HepG2 (cell line): ENCODE measurements around the gene SLC4A9. TPM values are rescaled to one million over a fixed set of nuclear protein-coding genes. Genes with fewer than 3 reads are reported as not detected.

ENCODE experiments used
- AGO1 ChIP-seq: fragments of 200-400 bp; formaldehyde crosslinking; IDR thresholded peaks from 2 replicates; pipeline ENCODE4 v1.6.1; 2017; ENCODE audit warnings: mild to moderate bottlenecking, low read depth, low read length, moderate library complexity; ENCODE audit not compliant: poor library complexity, severe bottlenecking
- ARID5B ChIP-seq: IDR thresholded peaks from 2 replicates; pipeline ENCODE4 v1.4.0; 2020; ENCODE audit warnings: mild to moderate bottlenecking, missing genetic modification reagents
- GATA4 ChIP-seq: sonication (generic); IDR thresholded peaks from 2 replicates; pipeline ENCODE4 v1.6.1; 2016; ENCODE audit warnings: antibody characterized with exemption, low read depth, borderline replicate concordance
- MYC ChIP-seq: sonication (generic); formaldehyde crosslinking; IDR thresholded peaks from 2 replicates; pipeline ENCODE4 v1.9.0; 2021; ENCODE audit warnings: missing genetic modification reagents, borderline replicate concordance
- NFE2 ChIP-seq: sonication (generic); formaldehyde crosslinking; IDR thresholded peaks from 2 replicates; pipeline ENCODE4 v1.4.0; 2020; ENCODE audit warnings: missing genetic modification reagents
- NKX3-1 ChIP-seq: sonication (generic); formaldehyde crosslinking; IDR thresholded peaks from 2 replicates; pipeline ENCODE4 v1.5.0; 2020; ENCODE audit warnings: missing genetic modification reagents
- NR2C2 ChIP-seq: sonication (generic); formaldehyde crosslinking; IDR thresholded peaks from 2 replicates; pipeline ENCODE4 v1.4.0; 2020; ENCODE audit warnings: missing genetic modification reagents, mild to moderate bottlenecking, moderate library complexity, borderline replicate concordance
- ONECUT2 ChIP-seq: sonication (generic); formaldehyde crosslinking; IDR thresholded peaks from 2 replicates; pipeline ENCODE4 v1.4.0; 2020; ENCODE audit warnings: missing genetic modification reagents
- PBX2 ChIP-seq: IDR thresholded peaks from 2 replicates; pipeline ENCODE4 v1.6.1; 2016; ENCODE audit warnings: control low read depth
- SMC3 ChIP-seq: IDR thresholded peaks from 2 replicates; pipeline ENCODE4 v1.6.1; 2011; ENCODE audit warnings: low read length, improper control_type of control experiment
- SOX5 ChIP-seq: IDR thresholded peaks from 2 replicates; pipeline ENCODE4 v1.6.1; 2016; ENCODE audit warnings: borderline replicate concordance
- ZBTB26 ChIP-seq: IDR thresholded peaks from 2 replicates; pipeline ENCODE4 v1.6.1; 2016; ENCODE audit warnings: missing compliant biosample characterization, missing genetic modification reagents, borderline replicate concordance
- ZBTB7A ChIP-seq: sonication (generic); formaldehyde crosslinking; IDR thresholded peaks from 2 replicates; pipeline ENCODE4 v1.8.0; 2022; ENCODE audit warnings: mild to moderate bottlenecking, missing genetic modification reagents
- ZC3H13 ChIP-seq: sonication (generic); formaldehyde crosslinking; IDR thresholded peaks from 2 replicates; pipeline ENCODE4 v1.8.1; 2023; ENCODE audit warnings: mild to moderate bottlenecking, missing genetic modification reagents, moderate library complexity
- ZNF18 ChIP-seq: sonication (generic); formaldehyde crosslinking; IDR thresholded peaks from 2 replicates; pipeline ENCODE4 v1.8.0; 2022; ENCODE audit warnings: mild to moderate bottlenecking, missing genetic modification reagents; ENCODE audit not compliant: insufficient replicate concordance
- ZNF3 ChIP-seq: IDR thresholded peaks from 2 replicates; pipeline ENCODE4 v1.7.0; 2017; ENCODE audit warnings: inconsistent platforms
- ZNF430 ChIP-seq: sonication (generic); formaldehyde crosslinking; IDR thresholded peaks from 2 replicates; pipeline ENCODE4 v1.9.0; 2021; ENCODE audit warnings: mild to moderate bottlenecking, missing genetic modification reagents
- ZNF546 ChIP-seq: sonication (generic); formaldehyde crosslinking; conservative IDR thresholded peaks from 2 replicates; pipeline ENCODE4 v1.8.1; 2023; ENCODE audit warnings: mild to moderate bottlenecking, missing genetic modification reagents
- ZNF574 ChIP-seq: sonication (generic); formaldehyde crosslinking; IDR thresholded peaks from 2 replicates; pipeline ENCODE4 v1.4.0; 2020; ENCODE audit warnings: missing genetic modification reagents
- polyA plus RNA-seq, 8 experiments: library from polyadenylated mRNA; depleted of rRNA in 3 of 8; stranded (reverse) in 7 of 8; unstranded in 1 of 8; fragments of >200 nt; fragmentation: Illumina TruSeq in 4 of 8; extraction: Trizol in 4 of 8; gene quantifications; 2 replicates each; pipeline versions ENCODE4 v1.2.1 to v1.2.3, GENCODE V29; 2011 to 2016; ENCODE audit warnings: low read depth in 4 of 8, missing spikeins in 1 of 8, mixed read lengths in 1 of 8; ENCODE audit not compliant: insufficient read depth in 1 of 8
- total RNA-seq, 5 experiments: library from RNA; depleted of rRNA; stranded (reverse); fragments of >200 nt; fragmentation: Illumina TruSeq; extraction: Trizol; gene quantifications; 2 replicates each; pipeline ENCODE4 v1.2.3, GENCODE V29; 2016; ENCODE audit warnings: low read depth in 1 of 5

Gene SLC4A9
- total and polyA plus RNA-seq, 2 of the 13 experiments (the other 11 are each of a cell fraction or from before 2014, with no cell fraction given) = not detected

- TF ChIP-seq ARID5B (CRISPR knock-in tag) (peak; percentile 69), ZBTB26 (CRISPR knock-in tag) (peak; percentile 61), ZC3H13 (CRISPR knock-in tag) (peak; percentile 52; the same call in 1 of the 2 replicates), ZNF574 (peak; percentile 77; the same call in 1 of the 2 replicates), PBX2 (CRISPR knock-in tag) (peak; percentile 89), SMC3 (no peak), GATA4 (no peak; the same call in none of the 2 replicates), SOX5 (CRISPR knock-in tag) (no peak; the same call in 1 of the 2 replicates), ONECUT2 (CRISPR knock-in tag) (no peak), ZNF546 (peak; percentile 95), ZBTB7A (CRISPR knock-in tag) (peak; percentile 72; the same call in 1 of the 2 replicates), NKX3-1 (peak; percentile 81; the same call in 1 of the 2 replicates), ZNF18 (CRISPR knock-in tag) (no peak), NFE2 (CRISPR knock-in tag) (peak; percentile 23; the same call in 1 of the 2 replicates), ZNF430 (peak; percentile 58), NR2C2 (no peak), AGO1 (peak; percentile 48), ZNF3 (CRISPR knock-in tag) (peak; percentile 16; the same call in 1 of the 2 replicates), MYC (CRISPR knock-in tag) (peak; percentile 83)
Measured at GRCh38 chr5:140400730-140401361, 40.9 kb downstream of the SLC4A9 start (continued).
